Jurkat, Clone E6-1 (cell line): Measurements from ENCODE around the gene EEF1B2.
A peak's percentile ranks its signal among the peaks of the same experiment; 100 is the strongest.
"Not testable (repeated sequence)": the region's sequence is repeated elsewhere in the genome, so short reads cannot be mapped to it uniquely, and the experiment has no call there.

ENCODE experiments used
- DNase-seq: peaks from one replicate; pipeline ENCODE4 v3.0.0-alpha.2; 2011; ENCODE audit warnings: low read depth, low spot score
- H3K4me3 ChIP-seq: 2 replicates; pipeline ENCODE4 v1.5.1; 2011; ENCODE audit warnings: mild to moderate bottlenecking, low read length, control low read depth, moderate library complexity

The EEF1B2 gene

GRCh38 chr2:206162401-206162800, 2.7 kb downstream of the EEF1B2 start:
- not testable (repeated sequence) for H3K4me3 ChIP-seq, DNase-seq

- no peak overlapping the region for H3K4me3 ChIP-seq
- DNase-seq = no peak
These were observed 3.7 kb downstream of the EEF1B2 start for GRCh38 chr2:206163251-206163880.

GRCh38 chr2:206164261-206164862, 4.7 kb downstream of the EEF1B2 start:
- H3K4me3 ChIP-seq = no peak overlapping the region
- DNase-seq = peak; percentile 19

- H3K4me3 ChIP-seq, DNase-seq: not testable (repeated sequence)
These were observed 8.5 kb downstream of the EEF1B2 start for GRCh38 chr2:206168230-206168629.

GRCh38 chr2:206171624-206172397, 12.1 kb downstream of the EEF1B2 start:
- H3K4me3 ChIP-seq, DNase-seq: not testable (repeated sequence)

- no peak for DNase-seq
These were observed 13.5 kb downstream of the EEF1B2 start for GRCh38 chr2:206173147-206173546.

GRCh38 chr2:206176121-206176520, 16.4 kb downstream of the EEF1B2 start:
- DNase-seq = no peak

More at GRCh38 chr2:206173147-206173546, 13.5 kb downstream of the EEF1B2 start:
- H3K4me3 ChIP-seq = no peak overlapping the region

GRCh38 chr2:206176901-206177300, 17.2 kb downstream of the EEF1B2 start:
- no peak overlapping the region for H3K4me3 ChIP-seq
- no peak for DNase-seq

More at GRCh38 chr2:206176121-206176520, 16.4 kb downstream of the EEF1B2 start:
- no peak overlapping the region for H3K4me3 ChIP-seq

- not testable (repeated sequence) for H3K4me3 ChIP-seq, DNase-seq
These were observed 21.8 kb downstream of the EEF1B2 start for GRCh38 chr2:206181526-206181925.

- no peak for DNase-seq
- H3K4me3 ChIP-seq = no peak overlapping the region
These were observed 30.0 kb downstream of the EEF1B2 start for GRCh38 chr2:206189691-206190090.

GRCh38 chr2:206190111-206190510, 30.4 kb downstream of the EEF1B2 start:
- H3K4me3 ChIP-seq = no peak overlapping the region
- no peak for DNase-seq

- no peak for DNase-seq
- no peak overlapping the region for H3K4me3 ChIP-seq
These were observed 31.0 kb downstream of the EEF1B2 start for GRCh38 chr2:206190689-206191088.

GRCh38 chr2:206192157-206192556, 32.5 kb downstream of the EEF1B2 start:
- DNase-seq = no peak
- no peak overlapping the region for H3K4me3 ChIP-seq

GRCh38 chr2:206193671-206194357, 34.1 kb downstream of the EEF1B2 start:
- no peak for DNase-seq
- H3K4me3 ChIP-seq = no peak overlapping the region

- no peak for DNase-seq
- H3K4me3 ChIP-seq = no peak overlapping the region
These were observed 39.0 kb downstream of the EEF1B2 start for GRCh38 chr2:206198677-206199076.

- H3K4me3 ChIP-seq = no peak overlapping the region
- no peak for DNase-seq
These were observed 41.6 kb downstream of the EEF1B2 start for GRCh38 chr2:206201075-206201848.

GRCh38 chr2:206202446-206202845, 42.8 kb downstream of the EEF1B2 start:
- no peak for DNase-seq
- H3K4me3 ChIP-seq = no peak overlapping the region

- no peak for DNase-seq
These were observed 43.6 kb downstream of the EEF1B2 start for GRCh38 chr2:206203331-206203730.

GRCh38 chr2:206204710-206205109, 45.0 kb downstream of the EEF1B2 start:
- no peak overlapping the region for H3K4me3 ChIP-seq
- peak; percentile 63 for DNase-seq

More at GRCh38 chr2:206203331-206203730, 43.6 kb downstream of the EEF1B2 start:
- H3K4me3 ChIP-seq = no peak overlapping the region
